Fibroblast of lung (primary cell): ENCODE results near the gene WWC2.
"Not testable (repeated sequence)": the region's sequence is repeated elsewhere in the genome, so short reads cannot be mapped to it uniquely, and the experiment has no call there.

ENCODE experiments used
- EZH2 ChIP-seq: IDR thresholded peaks from 2 replicates; pipeline ENCODE4 v1.5.1; 2012; ENCODE audit warnings: low read length, control low read depth, mild to moderate bottlenecking; ENCODE audit errors: missing control alignments
- TF ChIP-seq, protein P1 (sequence below), 2 donors: IDR thresholded peaks in 1 of 2; conservative IDR thresholded peaks in 1 of 2; 1 replicate in 1 of 2; 2 replicates in 1 of 2; pipeline ENCODE4 v1.5.1; 2011 to 2012; ENCODE audit warnings: low read length in 2 of 2, control low read depth in 1 of 2, inconsistent platforms in 1 of 2, low read depth in 1 of 2, mild to moderate bottlenecking in 1 of 2

DNA sequence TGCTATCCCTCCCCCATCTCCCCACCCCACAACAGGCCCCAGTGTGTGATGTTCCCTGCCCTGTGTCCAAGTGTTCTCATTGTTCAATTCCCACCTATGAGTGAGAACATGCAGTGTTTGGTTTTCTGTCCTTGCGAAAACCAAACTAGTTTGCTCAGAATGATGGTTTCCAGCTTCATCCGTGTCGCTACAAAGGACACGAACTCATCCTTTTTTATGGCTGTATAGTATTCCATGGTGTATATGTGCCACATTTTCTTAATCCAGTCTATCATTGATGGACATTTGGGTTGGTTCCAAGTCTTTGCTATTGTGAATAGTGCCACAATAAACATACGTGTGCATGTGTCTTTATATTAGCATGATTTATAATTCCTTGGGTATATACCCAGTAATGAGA lies 51.6 kb downstream of the WWC2 start:
- TF ChIP-seq, protein P1, sequence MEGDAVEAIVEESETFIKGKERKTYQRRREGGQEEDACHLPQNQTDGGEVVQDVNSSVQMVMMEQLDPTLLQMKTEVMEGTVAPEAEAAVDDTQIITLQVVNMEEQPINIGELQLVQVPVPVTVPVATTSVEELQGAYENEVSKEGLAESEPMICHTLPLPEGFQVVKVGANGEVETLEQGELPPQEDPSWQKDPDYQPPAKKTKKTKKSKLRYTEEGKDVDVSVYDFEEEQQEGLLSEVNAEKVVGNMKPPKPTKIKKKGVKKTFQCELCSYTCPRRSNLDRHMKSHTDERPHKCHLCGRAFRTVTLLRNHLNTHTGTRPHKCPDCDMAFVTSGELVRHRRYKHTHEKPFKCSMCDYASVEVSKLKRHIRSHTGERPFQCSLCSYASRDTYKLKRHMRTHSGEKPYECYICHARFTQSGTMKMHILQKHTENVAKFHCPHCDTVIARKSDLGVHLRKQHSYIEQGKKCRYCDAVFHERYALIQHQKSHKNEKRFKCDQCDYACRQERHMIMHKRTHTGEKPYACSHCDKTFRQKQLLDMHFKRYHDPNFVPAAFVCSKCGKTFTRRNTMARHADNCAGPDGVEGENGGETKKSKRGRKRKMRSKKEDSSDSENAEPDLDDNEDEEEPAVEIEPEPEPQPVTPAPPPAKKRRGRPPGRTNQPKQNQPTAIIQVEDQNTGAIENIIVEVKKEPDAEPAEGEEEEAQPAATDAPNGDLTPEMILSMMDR (conservative IDR thresholded peaks at IDR 0.05 in 1 of 2, IDR thresholded peaks at IDR 0.05 in 1 of 2; ENCODE audit: low read depth in 1 of 2, low read length in 2 of 2): not testable (repeated sequence)
- TF ChIP-seq EZH2: not testable (repeated sequence)
